ENCODE measurements around the gene ANXA9.
A peak's percentile ranks its signal among the peaks of the same experiment; 100 is the strongest.

The ANXA9 gene

DNA sequence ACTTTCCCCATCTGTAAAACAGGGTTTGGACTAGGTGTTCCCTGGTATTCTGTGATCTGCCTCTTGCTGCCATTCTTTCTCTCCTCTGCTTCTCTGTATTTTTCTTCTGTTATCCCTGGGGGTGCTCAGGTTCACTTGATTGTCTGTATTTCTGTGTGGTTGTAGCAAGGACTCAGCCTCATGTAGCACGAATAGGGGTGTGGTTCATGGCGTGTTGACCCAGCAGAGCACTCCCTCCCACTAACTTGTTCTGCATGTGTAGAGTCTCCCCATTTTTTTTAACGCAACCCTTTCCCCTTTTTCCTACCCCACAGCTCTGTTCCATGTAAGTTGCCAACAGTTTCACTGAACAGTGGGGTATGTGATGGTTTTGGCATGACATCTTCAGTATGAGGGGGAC, 53.1 kb downstream of the ANXA9 start:
- Histone ChIP-seq H3K9me3 (ENCODE audit: insufficient read depth, low read depth, low read length) (no peaks in the 10 kb centered on the region), H3K9ac (ENCODE audit: low read depth, low read length) (no peak overlapping the region), H3K27me3 (ENCODE audit: insufficient read depth, low read length) (no peaks in the 10 kb centered on the region), H3K27ac (ENCODE audit: low read length) (no peak overlapping the region), H3K4me1 (ENCODE audit: insufficient read depth, low read length) (peaks cover 3% of the 10 kb centered on the region; the same call in 1 of the 2 replicates), H3K36me3 (ENCODE audit: insufficient read depth, low read depth, low read length) (peaks cover 28% of the 10 kb centered on the region), H3K4me3 (ENCODE audit: low read length) (no peak overlapping the region)

- peak within 1 kb of the TSS; percentile 27; the same call in 1 of the 2 replicates for H3K4me3 ChIP-seq (ENCODE audit: low read length)
- peaks cover 3% of the 10 kb centered on the region; the same call in 1 of the 2 replicates for H3K4me1 ChIP-seq (ENCODE audit: insufficient read depth, low read length)
- peak within 1 kb of the TSS; percentile 50; the same call in 1 of the 2 replicates for H3K9ac ChIP-seq (ENCODE audit: low read depth, low read length)
- no peak within 1 kb of the TSS for H3K27ac ChIP-seq (ENCODE audit: low read length)
- H3K9me3 ChIP-seq (ENCODE audit: insufficient read depth, low read depth, low read length), result no peaks in the 10 kb centered on the region
- H3K27me3 ChIP-seq (ENCODE audit: insufficient read depth, low read length), result no peaks in the 10 kb centered on the region
- H3K36me3 ChIP-seq (ENCODE audit: insufficient read depth, low read depth, low read length), result peaks cover 18% of the 10 kb centered on the region
Observed at GRCh38 chr1:151036356-151036755, 54.3 kb downstream of the ANXA9 start, which contains the start of gene BNIPL. TSS of gene BNIPL (plus strand) at chr1:151036586. CDS start at chr1:151036726, 140 bp downstream.

DNA sequence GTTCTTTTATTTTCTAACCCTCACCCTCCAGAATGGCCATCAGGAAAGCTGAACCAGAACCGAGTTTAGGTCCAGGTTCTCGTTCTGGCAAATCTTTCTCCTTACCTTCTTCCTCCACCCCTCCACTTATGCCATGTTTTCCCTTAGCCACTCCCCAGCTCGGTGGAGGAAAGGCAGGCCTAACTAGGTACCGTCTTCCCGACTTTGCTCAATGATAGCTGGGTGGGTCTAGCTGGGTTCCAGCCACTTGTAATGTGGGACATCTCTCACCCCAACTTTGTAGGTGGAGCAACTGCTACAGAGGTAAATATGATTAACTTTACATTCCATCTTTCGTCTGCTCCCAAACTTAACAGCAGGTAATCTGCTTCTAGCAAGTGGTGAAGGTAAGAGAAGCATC, 54.9 kb downstream of the ANXA9 start:
- no peaks in the 10 kb centered on the region for H3K27me3 ChIP-seq (ENCODE audit: insufficient read depth, low read length)
- H3K9ac ChIP-seq (ENCODE audit: low read depth, low read length), result no peak overlapping the region
- H3K27ac ChIP-seq (ENCODE audit: low read length), result no peak overlapping the region
- no peak overlapping the region for H3K4me3 ChIP-seq (ENCODE audit: low read length)
- no peaks in the 10 kb centered on the region for H3K9me3 ChIP-seq (ENCODE audit: insufficient read depth, low read depth, low read length)
- peaks cover 3% of the 10 kb centered on the region; the same call in 1 of the 2 replicates for H3K4me1 ChIP-seq (ENCODE audit: insufficient read depth, low read length)
- peaks cover 15% of the 10 kb centered on the region for H3K36me3 ChIP-seq (ENCODE audit: insufficient read depth, low read depth, low read length)

DNA sequence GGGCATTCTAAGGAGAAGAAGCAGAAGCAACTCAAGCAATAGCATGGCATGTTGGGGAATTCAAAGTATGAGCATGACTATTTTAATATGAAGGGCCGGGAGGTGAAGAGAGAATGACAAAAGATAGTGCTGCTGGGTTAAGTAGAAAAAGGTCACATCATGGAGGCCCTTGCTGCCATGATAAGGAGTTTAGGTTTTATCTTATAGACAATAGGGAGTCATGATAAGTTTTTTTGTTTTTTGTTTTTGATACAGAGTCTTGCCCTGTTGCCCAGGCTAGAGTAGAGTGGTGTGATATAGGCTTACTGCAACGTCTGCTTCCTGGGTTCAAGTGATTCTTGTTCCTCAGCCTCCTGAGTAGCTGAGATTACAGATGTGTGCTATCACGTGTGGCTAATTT, 57.4 kb downstream of the ANXA9 start:
- Histone ChIP-seq H3K27ac (ENCODE audit: low read length) (no peak overlapping the region), H3K36me3 (ENCODE audit: insufficient read depth, low read depth, low read length) (peaks cover 6% of the 10 kb centered on the region; the same call in 1 of the 2 replicates), H3K9me3 (ENCODE audit: insufficient read depth, low read depth, low read length) (no peaks in the 10 kb centered on the region), H3K9ac (ENCODE audit: low read depth, low read length) (no peak overlapping the region), H3K4me1 (ENCODE audit: insufficient read depth, low read length) (peaks cover 3% of the 10 kb centered on the region; the same call in 1 of the 2 replicates), H3K27me3 (ENCODE audit: insufficient read depth, low read length) (no peaks in the 10 kb centered on the region), H3K4me3 (ENCODE audit: low read length) (no peak overlapping the region)

- Histone ChIP-seq H3K4me3 (ENCODE audit: low read length) (no peak overlapping the region), H3K9me3 (ENCODE audit: insufficient read depth, low read depth, low read length) (no peaks in the 10 kb centered on the region), H3K4me1 (ENCODE audit: insufficient read depth, low read length) (peaks cover 7% of the 10 kb centered on the region; the same call in 1 of the 2 replicates), H3K27ac (ENCODE audit: low read length) (no peak overlapping the region), H3K36me3 (ENCODE audit: insufficient read depth, low read depth, low read length) (no peaks in the 10 kb centered on the region), H3K9ac (ENCODE audit: low read depth, low read length) (no peak overlapping the region), H3K27me3 (ENCODE audit: insufficient read depth, low read length) (no peaks in the 10 kb centered on the region)
Observed at GRCh38 chr1:151043163-151043562, 61.1 kb downstream of the ANXA9 start.

Data from iPS-20b (cell line).